Karpas-422 (cell line): Measurements from ENCODE around the gene PAX6. TPM values are rescaled to one million over a fixed set of nuclear protein-coding genes. Genes with fewer than 3 reads are reported as not detected.

Source experiments
- DNase-seq: peaks from one replicate; pipeline ENCODE4 v3.0.0-alpha.2; 2015
- H2AFZ ChIP-seq: fragments of 200-600 bp; sonication (generic); 2 replicates; pipeline ENCODE4 v1.6.1; 2014; ENCODE audit warnings: antibody characterized with exemption, low read length, mixed read lengths
- H3K27ac ChIP-seq: fragments of 200-600 bp; sonication (generic); 2 replicates; pipeline ENCODE4 v1.5.1; 2014; ENCODE audit warnings: mild to moderate bottlenecking, low read length, moderate library complexity
- H3K27me3 ChIP-seq: fragments of 200-600 bp; sonication (generic); 2 replicates; pipeline ENCODE4 v1.6.1; 2014; ENCODE audit warnings: low read length, mixed read lengths
- H3K36me3 ChIP-seq: fragments of 200-600 bp; sonication (generic); 2 replicates; pipeline ENCODE4 v1.6.1; 2014; ENCODE audit warnings: low read length, mixed read lengths; ENCODE audit not compliant: insufficient read depth
- H3K4me1 ChIP-seq: fragments of 200-600 bp; sonication (generic); 2 replicates; pipeline ENCODE4 v1.6.1; 2014; ENCODE audit warnings: mild to moderate bottlenecking, low read length, mixed read lengths
- H3K4me2 ChIP-seq: fragments of 200-600 bp; sonication (generic); 2 replicates; pipeline ENCODE4 v1.6.1; 2014; ENCODE audit warnings: low read length, low read depth, mild to moderate bottlenecking; ENCODE audit not compliant: poor library complexity, severe bottlenecking
- H3K4me3 ChIP-seq: fragments of 200-600 bp; sonication (generic); 2 replicates; pipeline ENCODE4 v1.5.1; 2014; ENCODE audit warnings: mild to moderate bottlenecking, antibody characterized with exemption, low read length, mixed read lengths
- H3K79me2 ChIP-seq: fragments of 200-600 bp; sonication (generic); 2 replicates; pipeline ENCODE4 v1.6.1; 2014; ENCODE audit warnings: mild to moderate bottlenecking, low read length, mixed read lengths
- H3K9ac ChIP-seq: fragments of 200-600 bp; sonication (generic); 2 replicates; pipeline ENCODE4 v1.6.0; 2014; ENCODE audit warnings: low read length
- H3K9me2 ChIP-seq: fragments of 200-600 bp; sonication (generic), shearing (Covaris generic); replicated peaks from 2 replicates; pipeline ENCODE4 v1.6.0; 2014; ENCODE audit warnings: mild to moderate bottlenecking, low read length, moderate library complexity; ENCODE audit not compliant: insufficient read depth
- H3K9me3 ChIP-seq: fragments of 300-700, 200-600 bp; sonication (generic); 2 replicates; pipeline ENCODE4 v1.6.1; 2014; ENCODE audit warnings: low read length, mixed read lengths
- H4K20me1 ChIP-seq: fragments of 200-600 bp; sonication (generic); 2 replicates; pipeline ENCODE4 v1.6.1; 2014; ENCODE audit warnings: mild to moderate bottlenecking, antibody characterized with exemption, low read length, low read depth; ENCODE audit not compliant: insufficient read depth
- total RNA-seq: library from RNA; depleted of rRNA; stranded (reverse); fragments of >200 nt; shearing (Covaris generic); gene quantifications from 2 replicates; pipeline ENCODE4 v1.2.3, GENCODE V29; 2014; ENCODE audit warnings: low replicate concordance

The PAX6 gene
- total RNA-seq, 1 experiment from 2014 or later: 5.9 TPM

- Histone ChIP-seq H3K27ac (no peak overlapping the region), H3K9me2 (no peaks in the 10 kb centered on the region), H3K27me3 (no peaks in the 10 kb centered on the region), H3K4me2 (no peak overlapping the region), H3K4me1 (no peaks in the 10 kb centered on the region), H3K9me3 (no peaks in the 10 kb centered on the region), H4K20me1 (no peaks in the 10 kb centered on the region), H2AFZ (no peak overlapping the region), H3K36me3 (no peaks in the 10 kb centered on the region), H3K4me3 (no peak overlapping the region), H3K9ac (no peak overlapping the region), H3K79me2 (no peaks in the 10 kb centered on the region)
- no peak for DNase-seq
These were observed 71.0 kb downstream of the PAX6 start for GRCh38 chr11:31740131-31740530.
